ENCODE measurements around the gene RNF115.
"Not testable (repeated sequence)": the region's sequence is repeated elsewhere in the genome, so short reads cannot be mapped to it uniquely, and the experiment has no call there.

Gene RNF115

GRCh38 chr1:145837656-145838055 is 13.8 kb upstream of the RNF115 start:
- Histone ChIP-seq H3K4me3 (replicated peaks; ENCODE audit: insufficient read depth, low read length) (no peak overlapping the region), H3K27me3 (ENCODE audit: insufficient read depth, poor library complexity, severe bottlenecking) (no peaks in the 10 kb centered on the region), H3K27ac (replicated peaks) (no peak overlapping the region)
- TF ChIP-seq REST (IDR thresholded peaks at IDR 0.05; ENCODE audit: insufficient replicate concordance, low read depth) = no peak
- TF ChIP-seq SPI1 (IDR thresholded peaks at IDR 0.05; ENCODE audit: borderline replicate concordance, low read depth) = no peak
- no peak for TF ChIP-seq GABPA (IDR thresholded peaks at IDR 0.05; ENCODE audit: low read depth)
- TF ChIP-seq POLR2AphosphoS5 (IDR thresholded peaks at IDR 0.05; ENCODE audit: low read depth) = no peak
- TF ChIP-seq, protein P1, sequence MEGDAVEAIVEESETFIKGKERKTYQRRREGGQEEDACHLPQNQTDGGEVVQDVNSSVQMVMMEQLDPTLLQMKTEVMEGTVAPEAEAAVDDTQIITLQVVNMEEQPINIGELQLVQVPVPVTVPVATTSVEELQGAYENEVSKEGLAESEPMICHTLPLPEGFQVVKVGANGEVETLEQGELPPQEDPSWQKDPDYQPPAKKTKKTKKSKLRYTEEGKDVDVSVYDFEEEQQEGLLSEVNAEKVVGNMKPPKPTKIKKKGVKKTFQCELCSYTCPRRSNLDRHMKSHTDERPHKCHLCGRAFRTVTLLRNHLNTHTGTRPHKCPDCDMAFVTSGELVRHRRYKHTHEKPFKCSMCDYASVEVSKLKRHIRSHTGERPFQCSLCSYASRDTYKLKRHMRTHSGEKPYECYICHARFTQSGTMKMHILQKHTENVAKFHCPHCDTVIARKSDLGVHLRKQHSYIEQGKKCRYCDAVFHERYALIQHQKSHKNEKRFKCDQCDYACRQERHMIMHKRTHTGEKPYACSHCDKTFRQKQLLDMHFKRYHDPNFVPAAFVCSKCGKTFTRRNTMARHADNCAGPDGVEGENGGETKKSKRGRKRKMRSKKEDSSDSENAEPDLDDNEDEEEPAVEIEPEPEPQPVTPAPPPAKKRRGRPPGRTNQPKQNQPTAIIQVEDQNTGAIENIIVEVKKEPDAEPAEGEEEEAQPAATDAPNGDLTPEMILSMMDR (IDR thresholded peaks at IDR 0.05; ENCODE audit: insufficient read depth, low read length) = no peak
- DNase-seq (ENCODE audit: low read depth in 1 of 2, low spot score in 1 of 2) = no peak

DNA sequence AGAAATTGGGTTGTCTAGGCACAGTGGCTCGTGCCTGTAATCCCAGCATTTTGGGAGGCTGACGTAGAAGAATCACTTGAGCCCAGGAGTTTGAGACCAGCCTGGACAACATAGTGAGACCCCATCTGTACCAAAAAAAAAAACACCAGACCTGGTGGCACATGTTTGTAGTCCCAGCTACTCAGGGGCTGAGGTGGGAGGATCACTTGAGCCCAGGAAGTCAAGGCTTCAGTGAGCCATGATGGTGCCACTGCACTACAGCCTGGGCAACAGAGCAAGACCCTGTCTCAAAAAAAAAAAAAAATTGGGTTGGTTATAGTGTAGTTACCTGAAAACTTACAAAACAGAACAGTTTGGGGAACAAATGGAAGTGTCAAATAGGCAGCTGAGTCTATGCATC is 6.9 kb upstream of the RNF115 start:
- H3K4me3 ChIP-seq (replicated peaks; ENCODE audit: insufficient read depth, low read length); DNase-seq (ENCODE audit: low read depth in 1 of 2, low spot score in 1 of 2); H3K27ac ChIP-seq (replicated peaks); H3K27me3 ChIP-seq (ENCODE audit: insufficient read depth, poor library complexity, severe bottlenecking): not testable (repeated sequence)

- no peaks in the 10 kb centered on the region for H3K27me3 ChIP-seq (ENCODE audit: insufficient read depth, poor library complexity, severe bottlenecking)
- no peak overlapping the region for H3K4me3 ChIP-seq (replicated peaks; ENCODE audit: insufficient read depth, low read length)
- TF ChIP-seq REST (IDR thresholded peaks at IDR 0.05; ENCODE audit: insufficient replicate concordance, low read depth) (no peak), GABPA (IDR thresholded peaks at IDR 0.05; ENCODE audit: low read depth) (no peak), SPI1 (IDR thresholded peaks at IDR 0.05; ENCODE audit: borderline replicate concordance, low read depth) (no peak), POLR2AphosphoS5 (IDR thresholded peaks at IDR 0.05; ENCODE audit: low read depth) (no peak)
- TF ChIP-seq, protein P1 (IDR thresholded peaks at IDR 0.05; ENCODE audit: insufficient read depth, low read length) = no peak
- no peak overlapping the region for H3K27ac ChIP-seq (replicated peaks)
- no peak for DNase-seq (ENCODE audit: low read depth in 1 of 2, low spot score in 1 of 2)
These were observed 4.6 kb upstream of the RNF115 start for GRCh38 chr1:145828367-145829026.

DNA sequence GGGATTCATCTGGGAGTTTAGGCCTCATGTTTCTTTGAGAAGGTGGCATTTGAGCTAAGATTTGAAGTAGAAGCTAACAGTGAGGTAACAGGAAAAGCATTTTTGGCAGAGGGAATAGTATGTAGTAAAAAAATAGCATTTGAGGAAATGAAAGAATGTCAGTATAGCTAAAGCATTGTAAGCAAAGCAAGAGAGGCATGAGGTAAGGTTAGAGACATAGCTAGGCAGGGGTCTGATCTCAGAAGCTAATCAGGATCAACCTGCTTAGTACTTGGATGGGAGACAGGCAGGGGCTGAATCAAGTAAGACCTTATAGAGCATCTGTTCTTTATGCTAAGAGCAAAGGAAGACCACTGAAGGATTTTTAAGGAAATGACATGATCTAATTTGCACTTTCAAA is 4.1 kb upstream of the RNF115 start:
- no peaks in the 10 kb centered on the region for H3K27me3 ChIP-seq (ENCODE audit: insufficient read depth, poor library complexity, severe bottlenecking)
- H3K4me3 ChIP-seq (replicated peaks; ENCODE audit: insufficient read depth, low read length) = no peak overlapping the region
- no peak for DNase-seq (ENCODE audit: low read depth in 1 of 2, low spot score in 1 of 2)
- no peak overlapping the region for H3K27ac ChIP-seq (replicated peaks)
- TF ChIP-seq POLR2AphosphoS5 (IDR thresholded peaks at IDR 0.05; ENCODE audit: low read depth) (no peak), REST (IDR thresholded peaks at IDR 0.05; ENCODE audit: insufficient replicate concordance, low read depth) (no peak)

Measured in HL-60 (cell line).